ENCODE results near the gene DAW1. TPM values are rescaled to one million over a fixed set of nuclear protein-coding genes. Genes with fewer than 3 reads are reported as not detected.
A peak's percentile ranks its signal among the peaks of the same experiment; 100 is the strongest.

DAW1 gene
- total and polyA plus RNA-seq, 4 donors = 3.3 to 18.7 (median 9.9) TPM

DNA sequence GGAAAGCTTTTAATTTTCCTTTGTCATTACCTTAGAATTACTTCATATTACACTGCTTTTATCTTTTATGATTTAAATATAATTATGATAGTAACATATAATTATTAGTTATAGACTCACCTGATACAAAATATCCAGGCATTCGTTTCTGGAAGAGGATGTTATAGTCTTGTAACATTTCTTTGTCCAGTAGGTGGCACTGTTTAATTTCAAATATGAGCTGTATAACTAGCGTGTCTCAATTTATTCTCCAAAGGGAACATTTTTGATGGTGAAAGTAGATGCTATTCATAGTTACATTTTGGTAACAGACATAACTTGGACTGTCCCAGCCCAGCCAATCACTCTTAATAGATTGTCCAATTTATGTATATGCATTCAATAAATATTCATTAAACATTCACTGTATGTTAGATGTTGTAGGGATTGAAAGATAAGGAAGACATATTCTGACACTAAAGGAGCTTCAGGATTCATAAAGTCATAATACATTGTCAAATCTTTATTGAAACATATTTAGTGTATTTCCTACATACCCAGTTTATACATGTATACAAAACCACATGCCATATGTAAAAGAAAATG lies 19.2 kb downstream of the DAW1 start:
- Histone ChIP-seq H3K27me3 (ENCODE audit: control insufficient read depth in 3 of 3, insufficient read depth in 3 of 3, low read length in 2 of 3) (no peaks in the 10 kb centered on the region), H3K4me3 (no peak overlapping the region), H3K9me3 (ENCODE audit: control insufficient read depth in 4 of 4, insufficient read depth in 3 of 4, low read length in 3 of 4) (no peaks in the 10 kb centered on the region), H3K9ac (ENCODE audit: insufficient read depth in 1 of 2, low read length in 2 of 2) (no peak overlapping the region), H3K27ac (ENCODE audit: low read depth in 1 of 2, low read length in 1 of 2) (no peak overlapping the region), H3K36me3 (ENCODE audit: control insufficient read depth in 4 of 4, insufficient read depth in 4 of 4, low read length in 4 of 4) (no peaks in the 10 kb centered on the region), H3K4me1 (ENCODE audit: control insufficient read depth in 5 of 5, insufficient read depth in 5 of 5, low read length in 5 of 5) (no peaks in the 10 kb centered on the region)
- TF ChIP-seq, protein P1, sequence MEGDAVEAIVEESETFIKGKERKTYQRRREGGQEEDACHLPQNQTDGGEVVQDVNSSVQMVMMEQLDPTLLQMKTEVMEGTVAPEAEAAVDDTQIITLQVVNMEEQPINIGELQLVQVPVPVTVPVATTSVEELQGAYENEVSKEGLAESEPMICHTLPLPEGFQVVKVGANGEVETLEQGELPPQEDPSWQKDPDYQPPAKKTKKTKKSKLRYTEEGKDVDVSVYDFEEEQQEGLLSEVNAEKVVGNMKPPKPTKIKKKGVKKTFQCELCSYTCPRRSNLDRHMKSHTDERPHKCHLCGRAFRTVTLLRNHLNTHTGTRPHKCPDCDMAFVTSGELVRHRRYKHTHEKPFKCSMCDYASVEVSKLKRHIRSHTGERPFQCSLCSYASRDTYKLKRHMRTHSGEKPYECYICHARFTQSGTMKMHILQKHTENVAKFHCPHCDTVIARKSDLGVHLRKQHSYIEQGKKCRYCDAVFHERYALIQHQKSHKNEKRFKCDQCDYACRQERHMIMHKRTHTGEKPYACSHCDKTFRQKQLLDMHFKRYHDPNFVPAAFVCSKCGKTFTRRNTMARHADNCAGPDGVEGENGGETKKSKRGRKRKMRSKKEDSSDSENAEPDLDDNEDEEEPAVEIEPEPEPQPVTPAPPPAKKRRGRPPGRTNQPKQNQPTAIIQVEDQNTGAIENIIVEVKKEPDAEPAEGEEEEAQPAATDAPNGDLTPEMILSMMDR (IDR thresholded peaks at IDR 0.05; ENCODE audit: control extremely low read depth, extremely low read depth) = peak; percentile 0
- DNase-seq (peak in 2 of 3 donors; percentile 68 to 76), ATAC-seq (ENCODE audit: insufficient read depth, low FRiP score) (no peak)
- WGBS, 2 donors = 1 to 10% methylated on average over 2 of the region's 2 CpGs

GRCh38 chr2:227891673-227892072 lies 20.2 kb downstream of the DAW1 start:
- no peaks in the 10 kb centered on the region for H3K9me3 ChIP-seq (ENCODE audit: control insufficient read depth in 4 of 4, insufficient read depth in 3 of 4, low read length in 3 of 4)
- H3K4me1 ChIP-seq (ENCODE audit: control insufficient read depth in 5 of 5, insufficient read depth in 5 of 5, low read length in 5 of 5) = no peaks in the 10 kb centered on the region
- WGBS, 2 donors = 81 to 90% methylated on average over 2 of the region's 2 CpGs
- H3K27me3 ChIP-seq (ENCODE audit: control insufficient read depth in 3 of 3, insufficient read depth in 3 of 3, low read length in 2 of 3) = no peaks in the 10 kb centered on the region
- H3K4me3 ChIP-seq = no peak overlapping the region
- no peak overlapping the region for H3K27ac ChIP-seq (ENCODE audit: low read depth in 1 of 2, low read length in 1 of 2)
- TF ChIP-seq, protein P1 (IDR thresholded peaks at IDR 0.05; ENCODE audit: control extremely low read depth, extremely low read depth) = no peak
- ATAC-seq (ENCODE audit: insufficient read depth, low FRiP score) (no peak), DNase-seq (no peak)
- H3K9ac ChIP-seq (ENCODE audit: insufficient read depth in 1 of 2, low read length in 2 of 2) = no peak overlapping the region
- H3K36me3 ChIP-seq (ENCODE audit: control insufficient read depth in 4 of 4, insufficient read depth in 4 of 4, low read length in 4 of 4) = no peaks in the 10 kb centered on the region

DNA sequence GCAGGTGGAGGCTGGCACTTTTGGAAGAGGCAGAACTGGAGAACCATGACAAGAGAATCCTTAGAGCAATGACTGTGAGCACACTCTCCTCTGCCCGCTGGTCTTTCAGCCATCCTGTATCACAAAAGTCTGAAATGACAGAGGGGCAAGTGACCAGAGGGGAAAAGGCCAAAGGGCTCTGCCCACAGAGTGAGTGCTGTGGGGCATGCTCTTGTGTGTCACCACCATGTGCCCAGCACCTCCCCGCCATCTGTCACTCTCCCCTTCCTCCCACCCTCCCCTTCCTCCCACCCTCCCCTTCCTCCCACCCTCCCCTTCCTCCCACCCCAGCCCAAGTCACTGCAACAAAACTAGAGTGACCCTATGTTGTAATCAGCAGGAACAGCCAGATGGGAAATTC lies 31.9 kb downstream of the DAW1 start:
- Histone ChIP-seq H3K9me3 (ENCODE audit: control insufficient read depth in 4 of 4, insufficient read depth in 3 of 4, low read length in 3 of 4) (peaks cover 0 to 3% (median 0%) of the 10 kb centered on the region in 4 donors), H3K9ac (ENCODE audit: insufficient read depth in 1 of 2, low read length in 2 of 2) (no peak overlapping the region), H3K36me3 (ENCODE audit: control insufficient read depth in 4 of 4, insufficient read depth in 4 of 4, low read length in 4 of 4) (no peaks in the 10 kb centered on the region), H3K4me3 (no peak overlapping the region), H3K27me3 (ENCODE audit: control insufficient read depth in 3 of 3, insufficient read depth in 3 of 3, low read length in 2 of 3) (no peaks in the 10 kb centered on the region), H3K4me1 (ENCODE audit: control insufficient read depth in 5 of 5, insufficient read depth in 5 of 5, low read length in 5 of 5) (no peaks in the 10 kb centered on the region), H3K27ac (ENCODE audit: low read depth in 1 of 2, low read length in 1 of 2) (no peak overlapping the region)
- 64 to 66% methylated on average over 2 of the region's 2 CpGs for WGBS, 2 donors
- TF ChIP-seq, protein P1 (IDR thresholded peaks at IDR 0.05; ENCODE audit: control extremely low read depth, extremely low read depth) = no peak
- no peak for ATAC-seq (ENCODE audit: insufficient read depth, low FRiP score)
- DNase-seq = no peak

GRCh38 chr2:227906991-227907390 lies 35.6 kb downstream of the DAW1 start:
- no peak overlapping the region for H3K9ac ChIP-seq (ENCODE audit: insufficient read depth in 1 of 2, low read length in 2 of 2)
- no peaks in the 10 kb centered on the region for H3K9me3 ChIP-seq (ENCODE audit: control insufficient read depth in 4 of 4, insufficient read depth in 3 of 4, low read length in 3 of 4)
- no peaks in the 10 kb centered on the region for H3K27me3 ChIP-seq (ENCODE audit: control insufficient read depth in 3 of 3, insufficient read depth in 3 of 3, low read length in 2 of 3)
- TF ChIP-seq, protein P1 (IDR thresholded peaks at IDR 0.05; ENCODE audit: control extremely low read depth, extremely low read depth) = no peak
- no peak overlapping the region for H3K27ac ChIP-seq (ENCODE audit: low read depth in 1 of 2, low read length in 1 of 2)
- DNase-seq (no peak), ATAC-seq (ENCODE audit: insufficient read depth, low FRiP score) (no peak)
- H3K36me3 ChIP-seq (ENCODE audit: control insufficient read depth in 4 of 4, insufficient read depth in 4 of 4, low read length in 4 of 4) = no peaks in the 10 kb centered on the region
- WGBS, 2 donors = 85 to 95% methylated on average over 1 of the region's 1 CpG
- H3K4me1 ChIP-seq (ENCODE audit: control insufficient read depth in 5 of 5, insufficient read depth in 5 of 5, low read length in 5 of 5) = no peaks in the 10 kb centered on the region
- no peak overlapping the region for H3K4me3 ChIP-seq
